ENCODE data around the gene SLC20A1. TPM values are rescaled to one million over a fixed set of nuclear protein-coding genes. Genes with fewer than 3 reads are reported as not detected.
"Not testable (repeated sequence)": the region's sequence is repeated elsewhere in the genome, so short reads cannot be mapped to it uniquely, and the experiment has no call there.

Gene SLC20A1
- total RNA-seq, 1 donor from 2014 or later: 9.7 TPM

- intact Hi-C loops (cut with DNase I): no loop called here
- ATAC-seq (ENCODE audit: poor library complexity) (no peak), DNase-seq (no peak)
Observed at GRCh38 chr2:112693596-112693995, 47.9 kb downstream of the SLC20A1 start.

DNA sequence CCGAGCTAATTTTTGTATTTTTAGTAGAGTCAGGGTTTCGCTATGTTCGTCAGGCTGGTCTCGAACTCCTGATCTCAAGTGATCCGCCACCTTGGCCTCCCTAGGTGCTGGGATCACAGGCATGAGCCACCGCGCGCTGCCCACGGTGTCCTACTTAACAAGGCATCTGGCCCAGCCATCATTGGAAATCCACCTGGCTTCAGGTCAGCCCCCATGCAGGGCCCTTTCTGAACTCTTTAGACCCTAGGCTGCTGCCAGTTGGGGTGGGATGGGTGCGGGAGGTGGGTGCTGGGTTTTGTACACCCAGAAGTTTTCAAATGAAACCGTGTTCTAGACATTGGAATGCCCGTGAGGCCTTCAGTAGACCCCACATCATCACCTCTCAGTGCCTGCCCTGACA, 48.4 kb downstream of the SLC20A1 start:
- intact Hi-C loops (cut with DNase I): no loop called here
- no peak for DNase-seq
- ATAC-seq (ENCODE audit: poor library complexity): no peak

DNA sequence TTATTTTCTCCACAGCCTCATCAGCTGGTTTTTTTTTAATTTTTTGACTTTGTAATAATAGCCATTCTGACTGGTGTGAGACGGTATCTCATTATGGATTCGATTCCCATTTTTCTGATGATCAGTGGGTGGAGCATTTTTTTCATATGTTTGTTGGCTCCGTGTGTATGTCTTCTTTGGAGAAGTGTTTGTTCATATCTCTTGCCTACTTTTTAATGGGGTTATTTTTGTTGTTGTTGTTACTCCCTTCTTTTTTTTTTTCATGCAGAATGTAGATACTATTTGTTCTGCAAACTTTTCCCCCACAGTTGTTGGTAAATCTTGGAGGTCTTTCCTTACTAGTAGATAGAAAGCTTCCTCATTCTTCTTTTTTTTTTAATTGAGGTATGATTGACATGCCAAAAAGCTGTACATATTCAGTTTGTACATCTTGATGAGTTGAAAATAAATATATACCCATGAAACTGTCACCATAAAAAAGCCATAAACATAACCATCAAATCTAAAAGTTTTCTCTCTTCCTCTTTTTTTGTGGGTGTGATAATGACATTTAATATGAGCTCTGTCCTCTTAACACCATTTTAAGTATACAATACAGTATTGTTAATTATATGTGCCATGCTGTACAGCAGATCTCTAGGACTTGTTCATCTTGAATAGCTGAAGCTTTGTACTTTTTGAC, 53.2 kb downstream of the SLC20A1 start:
- intact Hi-C loops (cut with DNase I): no loop called here
- ATAC-seq (ENCODE audit: poor library complexity): no peak
- DNase-seq: no peak

DNA sequence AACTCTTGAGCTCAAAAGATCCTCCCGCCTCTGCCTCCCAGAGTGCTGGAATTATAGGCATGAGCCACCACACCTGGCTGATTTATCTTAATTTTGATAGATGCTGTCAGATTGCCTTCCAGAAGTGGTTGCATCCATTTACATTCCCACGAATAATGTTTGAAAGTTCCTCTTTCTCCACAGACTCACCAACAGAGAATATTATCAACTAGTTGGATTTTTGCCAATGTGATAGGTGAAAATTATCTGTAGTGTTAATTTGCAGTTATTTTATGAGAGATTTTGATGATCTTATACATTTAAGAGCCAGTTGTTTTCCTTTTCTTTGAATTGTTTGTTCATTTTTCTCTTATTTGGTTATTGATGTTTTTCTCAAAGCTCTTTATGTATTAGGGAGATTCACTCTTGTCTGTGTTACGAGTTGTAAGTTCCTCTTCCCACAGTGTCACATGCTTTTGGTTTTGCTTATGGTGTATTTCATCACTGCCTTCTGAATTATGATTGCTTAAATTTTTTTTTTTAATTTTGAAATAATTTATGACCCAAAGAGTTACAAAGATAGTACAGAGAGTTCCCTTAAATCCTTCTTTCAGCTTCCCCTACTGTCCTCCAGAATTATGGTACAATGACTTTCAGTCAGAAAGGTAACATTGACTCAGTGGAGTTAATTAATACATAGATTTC, 54.4 kb downstream of the SLC20A1 start:
- intact Hi-C loops (cut with DNase I): no loop called here
- DNase-seq (no peak), ATAC-seq (ENCODE audit: poor library complexity) (peak; percentile 55)

GRCh38 chr2:112701052-112701451, 55.3 kb downstream of the SLC20A1 start:
- intact Hi-C loops (cut with DNase I): no loop called here
- peak; percentile 71 for ATAC-seq (ENCODE audit: poor library complexity)

GRCh38 chr2:112703684-112704083, 57.9 kb downstream of the SLC20A1 start:
- ATAC-seq (ENCODE audit: poor library complexity): no peak
- no peak for DNase-seq
- intact Hi-C loops (cut with DNase I): no loop called here

More at GRCh38 chr2:112701052-112701451, 55.3 kb downstream of the SLC20A1 start:
- DNase-seq: no peak

DNA sequence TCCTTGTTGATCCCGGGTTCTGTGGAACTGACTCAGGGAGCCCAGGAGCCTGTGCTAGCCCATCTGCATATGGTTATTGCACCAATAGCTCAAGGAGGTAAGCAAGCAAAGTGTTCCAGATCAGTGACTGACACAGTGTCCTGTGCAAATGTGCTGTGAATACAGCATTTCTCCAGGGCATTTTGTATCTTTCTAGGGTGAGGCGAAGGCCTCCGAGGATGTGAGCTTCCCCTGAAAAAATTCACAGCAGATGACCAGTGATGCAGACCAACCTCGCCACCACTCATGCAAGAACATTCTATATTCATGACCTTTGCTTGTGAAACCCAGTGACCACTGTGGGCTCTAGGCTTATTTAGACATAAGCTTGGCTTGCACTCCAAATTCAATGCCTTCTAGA, 59.8 kb downstream of the SLC20A1 start:
- DNase-seq: no peak
- ATAC-seq (ENCODE audit: poor library complexity): no peak

GRCh38 chr2:112706170-112706664, 60.5 kb downstream of the SLC20A1 start:
- DNase-seq: no peak
- ATAC-seq (ENCODE audit: poor library complexity): no peak
- intact Hi-C loops (cut with DNase I): no loop called here

More for the DNA sequence above, 59.8 kb downstream of the SLC20A1 start:
- intact Hi-C loops (cut with DNase I): no loop called here

- intact Hi-C loops (cut with DNase I); DNase-seq; ATAC-seq (ENCODE audit: poor library complexity): not testable (repeated sequence)
Observed at GRCh38 chr2:112706947-112707346, 61.2 kb downstream of the SLC20A1 start.

DNA sequence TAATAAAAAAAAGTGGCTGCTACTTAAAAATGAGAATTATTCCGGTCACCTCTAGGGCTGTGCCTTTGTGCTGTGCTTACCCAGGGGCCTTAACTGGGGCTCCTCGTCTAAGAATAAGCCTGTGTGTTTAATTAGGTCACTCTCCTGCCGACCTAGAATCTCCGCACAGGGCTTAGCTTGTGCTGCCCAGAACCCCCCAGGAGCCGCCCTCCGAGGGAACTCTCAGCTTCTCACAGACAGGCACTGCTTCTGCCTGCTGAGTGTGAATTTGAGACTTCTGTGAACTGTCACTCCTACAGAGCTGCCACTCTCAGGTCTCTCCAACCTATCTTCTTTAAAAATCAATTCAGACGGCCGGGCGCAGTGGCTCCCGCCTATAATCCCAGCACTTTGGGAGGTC, 63.2 kb downstream of the SLC20A1 start:
- no peak for ATAC-seq (ENCODE audit: poor library complexity)
- intact Hi-C loops (cut with DNase I): no loop called here
- no peak for DNase-seq

DNA sequence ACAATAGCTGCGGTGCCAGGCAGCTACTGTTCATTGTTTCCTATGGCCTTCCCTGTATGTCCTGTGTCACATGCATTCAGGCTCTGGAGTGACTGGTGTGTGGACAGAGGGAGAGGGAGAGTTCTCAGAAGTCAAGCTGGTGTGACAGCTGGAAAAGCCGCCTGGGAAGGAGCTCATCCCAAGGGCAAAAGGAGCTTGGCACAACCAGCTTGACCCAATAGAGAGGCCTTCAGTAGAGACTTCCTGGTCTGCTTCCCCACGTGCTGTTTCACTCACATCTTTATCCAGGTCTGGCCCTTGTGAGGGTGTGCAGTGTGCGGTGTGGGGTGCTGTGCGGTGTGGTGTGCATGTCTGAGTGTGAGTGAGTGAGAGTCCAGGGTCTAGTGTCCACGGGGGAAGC, 64.0 kb downstream of the SLC20A1 start:
- intact Hi-C loops (cut with DNase I): no loop called here
- ATAC-seq (ENCODE audit: poor library complexity) (no peak), DNase-seq (no peak)

- intact Hi-C loops (cut with DNase I): no loop called here
- no peak for DNase-seq
- no peak for ATAC-seq (ENCODE audit: poor library complexity)
Observed at GRCh38 chr2:112710956-112711750, 65.4 kb downstream of the SLC20A1 start.

DNA sequence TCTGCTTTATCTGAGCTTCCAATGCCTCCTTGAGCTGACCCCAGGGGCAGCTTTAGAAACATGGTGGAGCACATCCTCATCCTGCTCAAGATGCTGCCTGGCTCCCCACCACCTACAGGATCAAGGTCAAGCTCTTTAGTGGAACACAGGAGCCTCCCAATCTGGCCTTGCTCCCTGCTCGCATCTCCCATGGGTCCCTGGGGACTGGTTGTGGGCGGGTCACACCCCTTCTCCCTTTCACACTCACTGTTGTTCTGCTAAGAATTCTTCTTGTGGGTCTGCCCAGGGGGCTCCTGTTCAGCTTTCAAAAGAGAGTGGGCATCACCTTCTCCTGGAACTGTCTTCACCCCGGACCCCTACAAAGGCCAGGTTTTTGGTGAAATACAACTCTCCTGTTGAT, 66.7 kb downstream of the SLC20A1 start:
- DNase-seq: no peak
- ATAC-seq (ENCODE audit: poor library complexity): no peak
- intact Hi-C loops (cut with DNase I): no loop called here

DNA sequence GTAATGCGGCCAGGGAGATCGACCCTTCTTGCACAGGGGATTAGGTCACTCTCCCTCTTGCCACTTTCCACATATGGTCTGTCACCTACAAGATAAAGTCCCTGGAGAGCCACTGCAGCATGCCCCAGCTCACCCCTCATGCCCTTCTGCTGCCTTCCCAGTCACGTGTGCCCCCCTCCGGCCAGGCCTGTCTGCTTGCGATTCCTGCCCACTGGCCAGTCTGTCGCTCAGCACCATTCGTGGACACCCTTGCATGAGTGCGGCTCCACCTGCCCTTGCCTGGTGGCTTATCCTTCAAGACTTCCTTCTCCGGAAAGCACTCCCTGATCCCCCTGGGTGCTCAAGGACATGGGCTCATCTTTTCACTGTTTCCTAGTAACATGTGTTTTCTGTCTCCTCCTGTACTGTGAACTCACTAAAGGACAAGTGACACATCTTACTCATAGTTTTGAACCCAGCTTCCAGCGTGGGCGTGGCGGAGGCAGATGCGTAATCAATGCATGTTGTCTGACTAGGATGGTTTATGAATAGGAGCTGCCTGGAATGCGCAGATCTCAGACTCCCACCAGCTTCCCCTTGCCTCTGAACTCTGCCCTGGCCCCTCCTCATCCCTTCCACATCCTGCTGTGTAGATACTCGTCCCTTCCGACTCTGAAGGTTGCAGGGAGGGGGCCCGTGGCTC, 67.3 kb downstream of the SLC20A1 start:
- intact Hi-C loops (cut with DNase I): no loop called here
- ATAC-seq (ENCODE audit: poor library complexity): no peak

More for the DNA sequence above, 67.3 kb downstream of the SLC20A1 start:
- DNase-seq: no peak

Other genes starting within 250 kb of the SLC20A1 start
- gene RGPD8, start 212.3 kb upstream of the SLC20A1 start, total RNA-seq: 5.2 TPM
- 47.9 TPM for gene TTL, start 163.8 kb upstream of the SLC20A1 start, total RNA-seq
- 9.1 TPM for gene POLR1B, start 103.5 kb upstream of the SLC20A1 start, total RNA-seq
- gene CHCHD5, start 61.3 kb upstream of the SLC20A1 start, total RNA-seq: 18.7 TPM
- not detected for gene NT5DC4, start 75.1 kb downstream of the SLC20A1 start, total RNA-seq
- 0.30 TPM for gene CKAP2L, start 118.7 kb downstream of the SLC20A1 start, total RNA-seq
- not detected for gene IL1A, start 138.6 kb downstream of the SLC20A1 start, total RNA-seq
- gene IL1B, start 190.8 kb downstream of the SLC20A1 start, total RNA-seq: 0.30 TPM